GM23338 (cell line): ENCODE data around the gene BCAP31.

ENCODE experiments used
- CREB1 ChIP-seq: fragments of 250-450 bp; sonication (Bioruptor Pico); IDR thresholded peaks from 2 replicates; pipeline ENCODE4 v1.5.0; 2020; ENCODE audit warnings: low read depth, mild to moderate bottlenecking, moderate library complexity
- ETS1 ChIP-seq: IDR thresholded peaks from 2 replicates; pipeline ENCODE4 v1.6.1; 2016; ENCODE audit warnings: antibody characterized with exemption
- EZH2 ChIP-seq: fragments of 200-600 bp; sonication (generic); IDR thresholded peaks from one replicate; pipeline ENCODE4 v1.8.0; 2017; ENCODE audit warnings: antibody characterized with exemption, mild to moderate bottlenecking, low read depth; ENCODE audit not compliant: unreplicated experiment
- EZH2phosphoT487 ChIP-seq: fragments of 200-600 bp; sonication (generic); IDR thresholded peaks from one replicate; pipeline ENCODE4 v1.8.1; 2018; ENCODE audit warnings: antibody characterized with exemption; ENCODE audit not compliant: unreplicated experiment
- NANOG ChIP-seq: IDR thresholded peaks from 2 replicates; pipeline ENCODE4 v1.6.1; 2016; ENCODE audit warnings: antibody characterized with exemption, borderline replicate concordance
- POLR2AphosphoS5 ChIP-seq: IDR thresholded peaks from 2 replicates; pipeline ENCODE4 v1.6.1; 2016; ENCODE audit warnings: antibody characterized with exemption, low read depth
- ZNF462 ChIP-seq: fragments of 250-450 bp; sonication (Bioruptor Pico); IDR thresholded peaks from 2 replicates; pipeline ENCODE4 v1.5.0; 2020; ENCODE audit warnings: mild to moderate bottlenecking, moderate library complexity
- TF ChIP-seq, protein P1 (sequence below), 2 experiments: fragments of 200-600 bp in 1 of 2; sonication (generic) in 1 of 2; conservative IDR thresholded peaks; 2 replicates each; pipeline versions ENCODE4 v1.5.1 to v1.6.1; 2016 to 2017; ENCODE audit warnings: antibody characterized with exemption in 2 of 2, low read depth in 2 of 2, mild to moderate bottlenecking in 2 of 2, moderate library complexity in 1 of 2

DNA sequence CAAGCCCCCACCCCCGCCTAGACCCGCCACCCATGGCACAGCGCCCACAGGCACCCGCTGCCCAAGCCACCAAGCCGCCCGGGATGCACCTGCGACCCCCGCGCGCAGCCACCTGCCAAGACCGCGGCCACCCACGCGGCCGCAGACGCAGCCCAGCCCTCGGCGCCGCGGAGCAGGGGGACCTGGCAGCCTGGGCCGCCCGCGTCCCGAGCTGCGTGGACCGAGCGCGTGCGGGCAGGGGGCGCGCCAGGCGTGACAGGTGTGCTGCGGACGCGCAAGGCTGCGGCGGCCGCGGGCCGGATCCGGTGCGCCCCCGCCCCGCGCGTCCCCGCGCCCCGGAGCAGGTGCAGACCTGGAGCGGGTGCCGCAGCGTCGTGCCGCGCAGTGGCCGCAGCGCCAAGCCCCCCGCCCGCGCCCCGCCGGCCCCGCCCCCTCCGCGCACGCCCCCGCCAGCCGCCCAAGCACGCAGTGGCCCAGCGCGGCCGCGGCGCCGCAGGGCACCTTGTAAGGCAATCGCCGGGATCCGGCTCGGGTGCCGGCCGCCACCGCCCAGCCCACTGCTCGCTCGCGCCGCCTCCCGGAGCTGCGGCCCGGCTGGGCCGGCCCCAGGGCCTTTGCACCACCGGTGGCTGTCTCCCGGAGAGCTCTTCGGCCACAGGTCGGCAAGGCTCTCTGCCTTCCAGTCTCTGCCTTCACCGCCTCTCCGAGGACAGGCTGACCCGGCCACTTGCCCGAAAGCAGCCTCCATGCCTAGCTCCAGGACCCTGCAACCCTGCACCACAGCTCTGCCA, 50.6 kb downstream of the BCAP31 start, which contains the start of gene PNCK:
- TF ChIP-seq EZH2phosphoT487 = no peak
- TF ChIP-seq, protein P1, sequence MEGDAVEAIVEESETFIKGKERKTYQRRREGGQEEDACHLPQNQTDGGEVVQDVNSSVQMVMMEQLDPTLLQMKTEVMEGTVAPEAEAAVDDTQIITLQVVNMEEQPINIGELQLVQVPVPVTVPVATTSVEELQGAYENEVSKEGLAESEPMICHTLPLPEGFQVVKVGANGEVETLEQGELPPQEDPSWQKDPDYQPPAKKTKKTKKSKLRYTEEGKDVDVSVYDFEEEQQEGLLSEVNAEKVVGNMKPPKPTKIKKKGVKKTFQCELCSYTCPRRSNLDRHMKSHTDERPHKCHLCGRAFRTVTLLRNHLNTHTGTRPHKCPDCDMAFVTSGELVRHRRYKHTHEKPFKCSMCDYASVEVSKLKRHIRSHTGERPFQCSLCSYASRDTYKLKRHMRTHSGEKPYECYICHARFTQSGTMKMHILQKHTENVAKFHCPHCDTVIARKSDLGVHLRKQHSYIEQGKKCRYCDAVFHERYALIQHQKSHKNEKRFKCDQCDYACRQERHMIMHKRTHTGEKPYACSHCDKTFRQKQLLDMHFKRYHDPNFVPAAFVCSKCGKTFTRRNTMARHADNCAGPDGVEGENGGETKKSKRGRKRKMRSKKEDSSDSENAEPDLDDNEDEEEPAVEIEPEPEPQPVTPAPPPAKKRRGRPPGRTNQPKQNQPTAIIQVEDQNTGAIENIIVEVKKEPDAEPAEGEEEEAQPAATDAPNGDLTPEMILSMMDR (conservative IDR thresholded peaks at IDR 0.05; ENCODE audit: low read depth in 2 of 2) = 0 out of 4 replicates have a peak, but pooled peaks of 1 of the 2 experiments have one; percentile 3
- TF ChIP-seq ZNF462 = no peak
- TF ChIP-seq POLR2AphosphoS5 = no peak
- TF ChIP-seq EZH2 = no peak
- no peak for TF ChIP-seq NANOG
- no peak for TF ChIP-seq ETS1
- no peak for TF ChIP-seq CREB1
